ENCODE data around the gene CD47.
A peak's percentile ranks its signal among the peaks of the same experiment; 100 is the strongest.

Gene CD47

DNA sequence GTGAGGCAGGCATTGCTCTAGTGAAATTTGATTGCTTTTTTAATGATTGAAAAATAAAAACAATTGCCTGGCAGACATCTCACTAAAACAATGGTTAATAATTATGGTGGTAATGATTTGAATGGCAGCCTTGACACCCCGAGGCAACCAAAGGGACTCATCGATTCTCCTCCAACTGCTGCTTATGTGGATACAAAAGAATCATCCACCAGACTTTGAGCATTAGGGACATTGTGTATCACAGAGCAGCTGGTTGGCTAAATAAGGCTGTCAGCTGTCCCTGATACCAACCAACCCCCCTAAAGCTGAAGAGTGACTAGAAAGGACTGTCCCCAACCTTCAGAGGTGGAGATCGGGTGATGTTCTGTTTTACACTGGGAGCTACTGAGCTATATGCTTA, 1.7 kb upstream of the CD47 start:
- DNase-seq: peak in 1 of 56 donors; percentile 22

DNA sequence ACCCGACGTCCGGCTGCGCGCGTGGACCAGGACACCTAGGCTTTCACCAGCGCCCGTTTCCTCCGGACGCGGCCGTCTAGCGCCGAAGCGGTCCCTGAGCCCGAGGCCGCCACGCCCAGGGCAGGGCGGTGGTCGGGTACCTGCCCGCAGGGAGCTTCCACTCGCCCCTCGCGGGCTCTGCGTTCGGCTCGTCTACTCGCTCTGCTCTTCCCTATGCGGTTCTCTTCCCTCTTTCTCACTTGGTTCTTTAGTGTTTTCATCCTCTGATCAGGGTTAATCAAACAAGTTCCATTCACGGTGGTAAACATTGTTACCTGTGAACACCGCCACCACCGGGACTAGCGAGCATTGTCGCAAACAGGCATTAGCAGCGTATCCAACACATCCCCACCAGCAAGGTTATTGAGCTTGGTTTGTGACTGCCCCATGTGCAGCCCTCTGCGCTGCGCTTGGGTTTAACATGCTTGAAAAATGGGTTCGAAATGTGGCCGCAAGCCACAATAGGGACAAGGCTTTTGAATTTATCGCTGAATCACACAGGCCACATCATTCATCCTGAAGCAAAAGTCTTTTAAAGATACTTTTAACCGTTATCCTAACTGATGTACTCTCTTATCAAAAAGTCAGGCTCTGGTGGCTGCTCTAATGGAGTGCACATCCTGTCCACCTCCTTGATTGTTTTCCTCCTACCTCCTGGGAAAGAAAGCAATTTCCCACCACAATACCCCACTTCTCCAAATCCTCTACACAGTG, 843 bp upstream of the CD47 start:
- DNase-seq: peak in 7 of 56 donors; percentile 16 to 40 (median 24)

DNA sequence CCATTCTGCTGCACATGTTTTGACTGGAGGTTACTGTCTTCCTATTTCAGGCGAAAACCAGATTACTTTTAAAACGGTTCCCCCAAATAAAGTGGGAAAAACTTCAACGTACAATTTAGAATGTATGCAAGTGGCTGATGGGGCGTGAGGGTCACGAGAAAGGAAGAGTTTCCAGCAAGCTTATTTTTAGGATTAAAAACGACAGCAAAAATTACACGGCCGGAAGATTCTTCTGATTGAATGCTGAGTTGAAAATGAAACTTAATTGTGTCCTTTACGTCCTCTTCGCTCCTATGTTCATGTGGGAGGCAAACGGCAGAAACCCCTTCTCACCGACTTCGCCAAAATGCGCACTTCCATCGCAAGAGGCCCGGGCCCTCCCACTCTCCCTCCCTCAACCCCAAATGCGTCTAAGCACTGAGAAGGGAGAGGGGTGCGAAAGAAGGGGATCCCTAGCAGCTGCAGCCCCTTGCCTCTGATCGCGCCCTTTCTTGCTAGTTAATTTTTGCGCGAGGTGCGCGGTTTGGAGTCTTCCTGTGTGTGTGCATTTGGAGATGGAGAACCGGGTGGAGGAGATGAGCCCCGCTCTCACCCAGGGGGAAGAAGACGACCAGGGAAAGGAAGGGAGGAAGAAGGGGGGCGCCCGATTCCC, 656 bp downstream of the CD47 start:
- DNase-seq: peak in 42 of 56 donors; percentile 29 to 82 (median 62)

DNA sequence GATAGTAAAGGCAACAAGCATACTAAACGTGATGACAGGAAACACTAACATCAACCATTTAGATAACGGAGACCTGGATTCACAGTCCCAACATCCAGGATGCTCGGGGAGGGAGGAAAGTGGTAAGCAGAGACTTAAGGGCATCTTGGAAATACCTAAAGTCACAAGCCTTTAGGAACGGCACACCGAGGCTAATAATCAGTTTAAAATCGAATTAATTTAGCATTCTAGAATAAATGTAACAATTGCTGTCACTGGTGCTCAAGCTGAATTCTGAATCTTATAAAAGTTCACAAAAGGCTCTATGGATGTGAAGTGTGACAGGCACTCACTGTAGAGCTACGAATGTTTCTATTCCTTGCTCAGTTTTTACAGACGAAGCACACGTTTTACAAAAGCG, 1.3 kb downstream of the CD47 start:
- no peak for DNase-seq

DNA sequence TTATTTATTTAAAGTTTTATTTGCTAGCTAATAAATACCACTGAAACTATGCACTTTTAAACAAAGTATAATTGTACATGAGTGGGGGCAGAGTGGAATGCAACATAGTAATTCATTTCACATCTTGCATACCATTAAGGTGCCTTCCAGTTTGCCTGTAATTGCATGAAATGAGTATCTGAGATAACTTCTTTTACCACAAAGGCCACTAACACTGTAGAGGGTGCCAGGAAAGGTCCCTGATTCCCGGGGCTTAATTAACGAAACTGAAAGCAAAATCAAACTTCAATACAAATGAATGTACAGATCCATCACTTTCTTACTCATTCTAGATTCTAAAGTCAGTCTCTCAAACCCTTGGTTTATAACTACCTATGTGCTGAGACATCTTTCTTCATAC, 2.1 kb downstream of the CD47 start:
- peak in 1 of 56 donors; percentile 6 for DNase-seq

DNA sequence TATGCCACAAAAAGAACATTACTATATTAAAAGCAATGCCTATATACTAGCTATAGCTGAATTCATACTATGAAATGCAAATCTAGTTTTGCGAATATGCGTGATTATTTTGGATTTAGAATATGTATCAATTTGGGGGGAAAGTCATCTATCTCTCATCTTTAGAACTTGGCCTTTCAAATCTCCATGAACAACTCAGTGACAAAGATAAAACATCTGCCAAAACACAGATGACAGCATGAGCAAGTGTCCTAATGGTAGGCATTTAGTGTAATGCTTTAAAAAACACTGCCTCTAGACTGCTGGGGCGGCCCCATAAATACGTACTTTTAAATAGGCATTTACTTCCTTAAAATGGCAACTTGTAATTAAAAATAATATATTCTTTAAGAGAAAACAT, 2.7 kb downstream of the CD47 start:
- peak in 1 of 56 donors; percentile 3 for DNase-seq

DNA sequence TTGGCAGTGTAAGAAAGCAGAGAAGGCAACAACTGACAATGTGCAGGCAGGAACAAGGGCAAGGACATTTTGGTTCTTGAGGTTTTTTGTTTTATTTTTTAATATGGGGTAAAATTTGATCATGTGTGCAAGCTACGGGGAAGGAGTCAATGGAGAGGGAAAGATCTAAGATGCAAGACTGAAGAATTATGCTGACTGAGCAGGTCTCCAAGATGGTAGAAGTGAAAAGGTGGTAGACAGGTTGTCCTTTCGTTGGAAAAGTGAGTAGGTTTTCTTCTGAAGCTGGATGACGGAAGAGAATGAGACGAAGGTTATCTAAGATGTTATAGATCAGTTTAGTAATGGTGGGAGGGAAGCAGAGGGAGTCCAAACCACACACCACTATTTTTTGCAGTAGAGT, 4.2 kb downstream of the CD47 start:
- DNase-seq: no peak

DNA sequence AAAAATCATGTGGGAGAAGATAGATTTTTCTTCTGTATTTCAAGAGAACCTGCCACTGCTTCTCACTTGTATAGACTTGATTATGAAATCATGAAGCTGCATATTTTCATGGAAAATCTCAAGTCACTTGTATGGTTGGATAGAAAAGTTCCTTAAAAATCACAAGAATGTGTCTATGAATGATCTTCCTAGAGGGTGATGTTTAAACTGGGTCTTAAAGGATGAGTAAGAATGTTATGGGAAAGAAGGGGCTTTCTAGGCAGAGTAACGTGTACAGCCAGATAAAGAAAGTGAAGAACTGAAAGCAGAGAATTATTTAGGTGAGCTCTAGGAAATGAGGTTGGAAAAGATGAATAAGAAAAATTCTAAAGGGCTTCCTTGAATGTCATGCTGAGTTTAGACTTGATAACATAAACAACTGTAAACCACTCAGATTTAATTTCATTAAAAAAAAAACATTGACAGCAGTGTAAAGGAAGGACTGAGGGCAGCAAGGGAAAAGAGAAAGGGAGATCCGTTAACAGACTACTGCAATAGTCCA, 5.0 kb downstream of the CD47 start:
- DNase-seq: no peak

DNA sequence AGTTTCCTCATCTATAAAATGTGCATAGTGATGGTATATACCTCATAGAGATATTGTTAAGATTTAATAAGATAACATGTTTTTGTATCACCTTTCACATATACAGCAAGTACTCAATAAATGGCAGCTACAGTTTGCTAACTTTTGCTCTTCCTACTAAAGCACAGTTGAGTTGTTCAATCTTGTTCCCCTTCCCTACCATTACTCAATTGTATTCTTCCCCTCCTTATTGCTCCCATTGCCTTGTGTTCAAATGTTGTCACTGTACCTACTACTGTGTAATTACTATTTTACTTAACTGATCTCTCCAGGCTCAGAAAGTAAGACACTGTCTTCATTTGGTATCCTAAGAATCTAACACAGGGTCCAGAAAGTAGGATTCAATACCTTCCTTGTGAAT, 5.5 kb downstream of the CD47 start:
- DNase-seq: no peak

DNA sequence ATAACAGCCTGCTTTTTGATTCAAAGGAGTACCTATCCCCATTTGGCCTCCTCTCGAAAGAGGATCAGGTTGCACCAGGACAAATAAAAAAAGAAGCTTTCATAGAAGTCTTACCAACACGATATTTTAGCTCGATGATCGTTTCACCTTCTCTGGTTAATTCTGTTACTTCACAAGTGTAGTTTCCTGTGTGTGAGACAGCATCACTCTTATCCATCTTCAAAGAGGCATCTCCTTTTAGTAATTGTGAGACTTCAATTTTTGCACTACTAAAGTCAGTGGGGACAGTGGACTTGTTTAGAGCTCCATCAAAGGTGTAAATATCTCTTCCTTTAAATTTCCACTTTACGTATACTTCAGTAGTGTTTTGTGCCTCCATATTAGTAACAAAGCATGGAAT, 11.0 kb downstream of the CD47 start:
- no peak for DNase-seq

DNA sequence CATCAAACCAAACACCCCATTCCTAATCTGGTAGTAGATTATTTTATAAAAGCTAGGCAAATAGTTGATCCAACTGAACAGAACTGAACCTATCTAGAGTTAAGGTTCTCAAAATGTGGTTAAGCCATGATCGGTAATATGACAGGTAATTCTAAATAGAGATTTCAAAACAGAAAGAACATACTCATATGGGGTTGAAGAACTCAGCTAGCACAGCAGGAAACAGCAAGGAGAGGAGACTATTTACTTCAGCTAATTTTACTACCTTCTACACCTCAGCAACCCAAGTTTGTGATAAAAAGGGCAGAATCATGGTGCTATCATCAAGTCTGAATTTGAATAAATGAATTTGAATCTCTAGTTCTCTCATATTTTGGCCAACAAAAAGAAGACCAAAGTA, 11.8 kb downstream of the CD47 start:
- no peak for DNase-seq

DNA sequence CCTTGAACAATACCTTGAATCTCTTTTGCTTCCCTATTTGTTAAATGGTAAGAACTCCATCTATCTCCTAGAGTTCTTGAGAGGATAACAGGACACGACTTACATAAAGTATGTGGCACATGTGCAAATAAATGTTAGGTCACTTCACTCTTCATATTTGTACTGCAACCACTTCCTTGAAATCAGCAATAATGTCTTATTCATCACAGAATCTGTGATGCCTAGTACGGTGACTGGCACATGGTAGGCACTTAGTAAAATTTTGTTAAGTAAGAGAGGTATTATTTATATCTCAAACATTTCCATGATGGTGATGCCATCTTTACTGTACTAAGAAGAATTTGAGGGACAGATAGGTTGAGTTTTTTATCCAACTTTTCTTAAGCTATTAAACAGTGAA, 14.3 kb downstream of the CD47 start:
- DNase-seq: no peak

DNA sequence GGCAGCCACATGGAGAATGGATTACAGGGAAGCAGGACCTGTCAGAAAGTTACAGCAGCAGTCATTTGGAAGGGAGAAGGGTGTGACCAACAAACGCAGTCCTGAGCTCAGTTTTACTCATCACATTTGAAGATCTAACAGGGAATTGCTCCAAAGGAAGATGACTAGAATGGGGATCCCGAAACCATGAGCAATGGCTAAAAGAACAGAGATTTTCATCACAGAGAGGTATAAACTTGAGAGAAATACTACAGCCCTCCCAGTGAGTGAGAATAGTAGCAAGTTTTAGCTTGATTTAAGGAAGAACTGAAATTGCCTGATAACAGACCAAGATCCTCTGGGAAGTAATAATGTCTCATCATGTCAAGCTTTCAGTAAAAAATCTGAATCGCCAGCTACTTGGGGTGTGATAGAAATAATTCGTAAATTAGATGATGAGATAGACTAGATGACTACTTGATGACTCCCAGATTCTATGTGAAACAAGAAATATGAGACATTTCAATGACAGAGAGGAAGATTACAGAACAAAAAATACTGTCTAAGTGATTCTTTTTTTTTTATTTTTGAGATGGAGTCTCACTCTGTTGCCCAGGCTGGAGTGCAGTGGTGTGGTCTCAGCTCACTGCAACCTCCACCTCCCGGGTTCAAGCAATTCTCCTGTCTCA, 16.9 kb downstream of the CD47 start:
- no peak for DNase-seq

DNA sequence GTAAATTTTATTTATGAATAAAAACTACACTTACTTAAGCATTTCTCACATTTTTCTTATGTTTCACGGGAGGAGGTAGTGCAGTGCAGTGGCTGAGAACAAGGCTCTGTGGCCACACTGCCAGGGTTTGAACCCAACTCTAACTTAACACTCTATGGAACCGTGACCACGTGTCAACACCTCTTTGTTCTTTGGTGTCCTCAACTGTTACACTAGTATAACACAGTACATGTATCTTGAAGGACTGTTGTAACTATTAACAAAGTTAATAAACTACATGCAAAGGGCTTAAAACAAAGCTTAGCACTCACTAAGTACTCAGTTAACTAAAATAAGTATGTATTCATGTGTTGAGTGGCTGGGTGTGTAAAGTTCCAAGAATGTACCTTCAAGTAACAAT, 19.5 kb downstream of the CD47 start:
- DNase-seq: no peak

DNA sequence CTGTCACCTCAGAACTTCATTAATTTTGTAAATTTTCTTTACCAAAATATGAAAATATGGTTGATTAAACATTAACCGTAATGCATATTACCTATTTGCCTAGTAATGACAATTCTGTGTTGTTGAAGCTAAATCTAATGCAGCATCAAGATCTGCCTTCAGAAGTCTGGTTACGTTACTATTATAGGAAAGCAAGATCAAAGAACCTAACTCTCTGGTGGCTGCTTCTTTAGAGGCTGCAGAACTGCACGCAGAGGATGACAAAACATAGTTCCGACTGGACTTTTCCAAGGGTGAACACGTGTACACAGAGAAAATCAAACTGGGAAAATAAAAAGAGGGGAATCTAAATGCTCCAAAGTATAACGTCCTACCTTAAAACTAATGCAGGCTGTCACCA, 20.5 kb downstream of the CD47 start:
- DNase-seq: no peak

DNA sequence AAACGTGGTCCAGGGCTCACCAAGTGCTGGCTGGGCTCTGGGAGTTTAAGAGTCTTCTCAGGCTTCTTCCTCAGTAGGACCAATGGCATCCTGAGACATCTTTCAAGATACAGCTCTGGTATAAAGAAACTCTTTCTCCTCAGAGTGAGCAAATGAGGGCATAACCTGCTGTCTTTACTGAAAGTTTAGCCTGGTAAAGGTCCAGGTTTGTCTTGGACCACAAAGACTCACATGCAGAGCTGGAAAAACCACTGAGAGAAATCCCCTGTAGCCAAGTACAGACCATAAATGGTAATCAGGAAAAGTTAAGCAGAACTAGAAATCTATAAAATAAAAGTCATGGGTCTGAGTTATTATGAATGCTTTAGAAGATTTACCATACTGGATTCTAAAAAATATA, 23.1 kb downstream of the CD47 start:
- DNase-seq: no peak

DNA sequence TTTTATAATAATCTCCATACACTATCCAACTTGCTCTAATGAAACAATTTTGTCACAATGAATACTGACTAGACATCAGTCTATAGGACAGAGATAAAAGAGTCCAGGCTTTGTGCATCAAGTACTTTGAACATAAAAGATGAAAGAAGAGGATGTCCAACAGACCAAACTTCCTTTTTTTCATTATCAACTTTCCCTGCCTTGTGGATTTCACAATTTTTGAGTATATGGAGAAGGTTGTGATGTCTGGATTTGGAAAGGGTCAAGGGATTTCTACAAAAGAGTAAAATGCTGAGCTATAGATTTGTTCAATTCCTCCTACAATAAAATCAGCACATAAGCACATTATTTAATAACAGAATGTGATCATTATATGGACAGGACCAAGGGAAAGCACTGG, 25.7 kb downstream of the CD47 start:
- no peak for DNase-seq

DNA sequence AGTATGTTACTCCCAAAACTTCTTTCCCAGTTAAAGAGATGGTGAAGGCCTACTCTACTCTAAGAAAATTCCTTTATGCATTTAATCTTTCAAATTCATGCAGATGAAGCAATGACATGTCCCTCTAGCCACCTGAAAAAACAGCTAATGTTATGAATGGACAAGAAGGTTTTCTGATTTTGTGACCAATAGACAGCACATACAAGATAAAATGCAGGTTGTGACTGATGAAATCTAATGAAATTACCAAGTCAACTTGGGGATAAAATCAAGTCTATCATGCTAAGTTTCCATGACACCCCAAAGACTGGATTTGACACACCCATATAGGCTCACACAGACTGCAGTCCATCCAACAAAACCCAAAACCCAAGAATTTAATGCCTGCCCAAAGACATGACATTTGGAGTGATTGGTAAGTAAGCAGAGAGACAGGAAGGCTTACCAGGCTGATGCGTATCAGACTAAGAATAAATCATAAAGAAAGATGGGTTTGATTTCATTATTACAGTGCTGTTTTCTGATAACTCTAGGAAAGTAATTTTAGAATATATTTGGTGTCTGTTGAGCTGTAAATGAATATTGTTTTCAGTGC, 26.4 kb downstream of the CD47 start:
- DNase-seq: no peak

DNA sequence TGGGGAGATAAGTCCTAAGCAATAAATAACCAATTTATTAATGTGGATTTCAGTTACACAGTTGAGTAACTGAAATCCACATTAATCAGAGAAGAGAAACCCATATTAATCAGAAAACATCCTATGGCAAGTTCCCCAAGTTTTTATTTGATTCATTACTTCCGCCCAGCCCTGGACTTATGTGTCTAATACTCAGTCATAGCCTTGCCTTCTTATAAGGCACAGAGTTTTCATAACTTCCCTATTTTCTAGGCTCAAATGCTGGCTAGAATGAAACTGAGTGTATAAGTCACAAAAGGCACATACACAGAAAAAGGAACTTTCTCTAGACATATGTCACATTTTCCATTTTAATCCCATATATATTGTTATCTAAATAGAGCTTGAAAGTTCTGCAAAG, 28.8 kb downstream of the CD47 start:
- DNase-seq: no peak

DNA sequence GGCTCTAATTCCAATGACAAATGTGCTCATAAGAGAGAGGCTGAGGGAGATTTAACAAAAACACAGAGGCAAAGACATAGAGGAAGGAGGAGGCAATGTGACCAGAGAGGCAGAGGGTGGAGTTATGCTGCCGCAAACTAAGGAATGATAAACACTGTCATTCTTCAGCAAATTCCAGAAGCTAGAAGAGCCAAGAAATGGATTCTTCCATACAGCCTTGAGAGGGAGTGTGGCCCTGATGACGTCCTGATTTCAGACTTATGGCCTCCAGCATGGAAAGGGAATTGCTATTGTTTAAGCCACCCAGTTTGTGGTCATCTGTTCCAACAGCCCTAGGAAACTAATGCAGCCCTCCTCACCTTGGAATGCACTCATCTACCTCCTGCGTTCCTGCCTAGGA, 30.5 kb downstream of the CD47 start:
- no peak for DNase-seq

DNA sequence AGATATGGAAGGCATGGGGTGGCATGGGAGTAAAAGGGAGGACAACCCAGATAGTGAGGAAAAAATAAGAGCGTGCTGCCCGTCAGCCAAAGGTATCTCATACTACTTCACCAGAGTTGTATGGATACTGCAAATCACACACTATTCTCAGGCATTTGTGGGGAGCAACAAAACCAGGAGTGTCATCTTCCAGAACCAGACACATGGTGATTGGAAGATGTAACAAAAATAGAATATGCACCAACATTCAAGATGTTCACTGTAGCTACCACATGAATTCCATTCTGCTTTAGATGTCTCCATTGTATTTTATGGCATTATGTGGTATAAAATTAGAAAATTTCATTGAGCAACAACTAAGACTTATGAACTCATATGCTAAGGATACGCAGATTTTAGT, 34.9 kb downstream of the CD47 start:
- DNase-seq: no peak

DNA sequence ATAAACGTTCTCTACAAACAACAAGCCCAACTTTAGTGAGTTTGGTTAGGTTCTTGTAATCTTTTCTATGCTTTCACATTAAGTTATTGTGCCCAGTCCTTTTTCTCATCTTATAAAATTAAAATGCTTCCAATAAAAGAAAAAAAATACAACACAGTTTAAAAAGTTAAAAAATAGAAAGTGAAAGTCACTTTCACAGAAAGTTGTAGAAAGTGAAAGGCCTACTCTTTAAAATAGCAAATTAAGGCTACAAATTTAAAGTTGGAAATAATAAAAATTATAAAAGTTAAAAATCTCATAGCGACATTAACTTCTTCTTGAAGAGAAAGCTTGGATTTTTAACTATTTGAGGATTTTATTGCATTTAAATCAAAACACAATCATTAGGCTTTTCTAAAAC, 35.9 kb downstream of the CD47 start:
- DNase-seq: no peak
